H9 (cell line): ENCODE results near the gene RYR3. TPM values are rescaled to one million over a fixed set of nuclear protein-coding genes. Genes with fewer than 3 reads are reported as not detected.

Source experiments
- DNase-seq: peaks from one replicate; pipeline ENCODE4 v3.0.0-alpha.2; 2017
- H2AFZ ChIP-seq: one replicate; pipeline ENCODE4 v1.6.1; 2013; ENCODE audit warnings: mild to moderate bottlenecking, low read length, control low read depth, moderate library complexity
- H2AK5ac ChIP-seq: 2 replicates; pipeline ENCODE4 v1.6.1; 2013; ENCODE audit warnings: low read length, control low read depth, mixed read lengths; ENCODE audit not compliant: insufficient read length
- H2BK120ac ChIP-seq: one replicate; pipeline ENCODE4 v1.6.1; 2013; ENCODE audit warnings: low read depth, mild to moderate bottlenecking, low read length, control low read depth, inconsistent platforms; ENCODE audit not compliant: poor library complexity, severe bottlenecking
- H2BK12ac ChIP-seq: 2 replicates; pipeline ENCODE4 v1.6.1; 2013; ENCODE audit warnings: low read length, control low read depth, mixed read lengths, low read depth; ENCODE audit not compliant: insufficient read length
- H2BK15ac ChIP-seq: 2 replicates; pipeline ENCODE4 v1.6.1; 2013; ENCODE audit warnings: low read depth, low read length, control low read depth
- H2BK20ac ChIP-seq: one replicate; pipeline ENCODE4 v1.6.1; 2013; ENCODE audit warnings: low read depth, mild to moderate bottlenecking, low read length, control low read depth, inconsistent platforms; ENCODE audit not compliant: poor library complexity, severe bottlenecking
- H2BK5ac ChIP-seq: 2 replicates; pipeline ENCODE4 v1.6.1; 2013; ENCODE audit warnings: low read length, control low read depth, mixed read lengths; ENCODE audit not compliant: insufficient read length
- H3K14ac ChIP-seq: 2 replicates; pipeline ENCODE4 v1.6.1; 2013; ENCODE audit warnings: low read length, control low read depth; ENCODE audit not compliant: insufficient read depth
- H3K18ac ChIP-seq: 2 replicates; pipeline ENCODE4 v1.6.1; 2013; ENCODE audit warnings: low read depth, mild to moderate bottlenecking, mixed read lengths, low read length, control low read depth; ENCODE audit not compliant: insufficient read length
- H3K23ac ChIP-seq: 2 replicates; pipeline ENCODE4 v1.6.1; 2013; ENCODE audit warnings: low read length, control low read depth, mixed read lengths, low read depth; ENCODE audit not compliant: insufficient read length
- H3K23me2 ChIP-seq: 2 replicates; pipeline ENCODE4 v1.6.1; 2013; ENCODE audit warnings: low read depth, mild to moderate bottlenecking, mixed read lengths, low read length, control low read depth; ENCODE audit not compliant: insufficient read length, poor library complexity, severe bottlenecking
- H3K27ac ChIP-seq: 2 replicates; pipeline ENCODE4 v1.5.1; 2013; ENCODE audit warnings: low read length, control low read depth, mixed read lengths, low read depth; ENCODE audit not compliant: insufficient read length
- H3K27me3 ChIP-seq: 2 replicates; pipeline ENCODE4 v1.6.1; 2013; ENCODE audit warnings: low read length, control low read depth, inconsistent platforms; ENCODE audit not compliant: insufficient read depth
- H3K4ac ChIP-seq: 2 replicates; pipeline ENCODE4 v1.6.1; 2013; ENCODE audit warnings: low read depth, mild to moderate bottlenecking, control low read depth, inconsistent platforms, low read length, moderate library complexity
- H3K4me1 ChIP-seq: 2 replicates; pipeline ENCODE4 v1.6.1; 2013; ENCODE audit warnings: low read length, control low read depth, inconsistent platforms; ENCODE audit not compliant: insufficient read depth
- H3K4me2 ChIP-seq: 2 replicates; pipeline ENCODE4 v1.6.1; 2013; ENCODE audit warnings: low read length, control low read depth, mixed read lengths; ENCODE audit not compliant: insufficient read length, insufficient read depth
- H3K56ac ChIP-seq: 2 replicates; pipeline ENCODE4 v1.6.1; 2013; ENCODE audit warnings: low read depth, mild to moderate bottlenecking, mixed read lengths, low read length, control low read depth; ENCODE audit not compliant: insufficient read length
- H3K79me1 ChIP-seq: 2 replicates; pipeline ENCODE4 v1.6.1; 2013; ENCODE audit warnings: low read depth, mild to moderate bottlenecking, moderate library complexity, low read length, control low read depth, inconsistent platforms; ENCODE audit not compliant: insufficient read depth, poor library complexity, severe bottlenecking
- H3K79me2 ChIP-seq: 2 replicates; pipeline ENCODE4 v1.6.1; 2013; ENCODE audit warnings: low read length, control low read depth, inconsistent platforms; ENCODE audit not compliant: insufficient read depth
- H3K9ac ChIP-seq: 2 replicates; pipeline ENCODE4 v1.6.1; 2013; ENCODE audit warnings: low read length, control low read depth, mixed read lengths; ENCODE audit not compliant: insufficient read length; ENCODE audit errors: extremely low read depth
- H3K9me3 ChIP-seq: one replicate; pipeline ENCODE4 v1.6.1; 2013; ENCODE audit warnings: low read depth, low read length, inconsistent platforms; ENCODE audit not compliant: control insufficient read depth
- H3T11ph ChIP-seq: one replicate; pipeline ENCODE4 v1.6.1; 2013; ENCODE audit warnings: mild to moderate bottlenecking, low read length, control low read depth, inconsistent platforms
- H4K20me1 ChIP-seq: one replicate; pipeline ENCODE4 v1.6.1; 2013; ENCODE audit not compliant: control insufficient read depth, insufficient read length, insufficient read depth
- H4K5ac ChIP-seq: 2 replicates; pipeline ENCODE4 v1.6.1; 2013; ENCODE audit warnings: low read depth, mild to moderate bottlenecking, mixed read lengths, low read length, control low read depth; ENCODE audit not compliant: insufficient read length
- H4K8ac ChIP-seq: replicated peaks from 2 replicates; pipeline ENCODE4 v1.6.1; 2013; ENCODE audit warnings: low read length, control low read depth, mixed read lengths, low read depth; ENCODE audit not compliant: insufficient read length
- H4K91ac ChIP-seq: 2 replicates; pipeline ENCODE4 v1.6.1; 2013; ENCODE audit warnings: low read depth, mild to moderate bottlenecking, moderate library complexity, mixed read lengths, low read length, control low read depth; ENCODE audit not compliant: insufficient read length
- H3K27ac Mint-ChIP-seq, 3 experiments: 2 replicates in 2 of 3; 3 replicates in 1 of 3; pipeline ENCODE4 v1.8.0; 2020 to 2021; ENCODE audit warnings: mixed read lengths in 3 of 3, mild to moderate bottlenecking in 1 of 3, moderate library complexity in 1 of 3
- H3K27me3 Mint-ChIP-seq: 2 replicates; pipeline ENCODE4 v1.8.0; 2021; ENCODE audit warnings: low read depth, mild to moderate bottlenecking, moderate library complexity, mixed read lengths
- H3K36me3 Mint-ChIP-seq, 3 experiments: 2 replicates in 2 of 3; 3 replicates in 1 of 3; pipeline ENCODE4 v1.8.0; 2020 to 2021; ENCODE audit warnings: low read depth in 3 of 3, mixed read lengths in 3 of 3; ENCODE audit not compliant: insufficient read depth in 1 of 3
- H3K4me1 Mint-ChIP-seq, 2 experiments: 2 replicates each; pipeline ENCODE4 v1.8.0; 2020; ENCODE audit warnings: mixed read lengths in 2 of 2
- H3K4me3 Mint-ChIP-seq, 2 experiments: 2 replicates in 1 of 2; 3 replicates in 1 of 2; pipeline ENCODE4 v1.8.0; 2020 to 2021; ENCODE audit warnings: mild to moderate bottlenecking in 2 of 2, mixed read lengths in 2 of 2, moderate library complexity in 1 of 2
- H3K9me3 Mint-ChIP-seq, 2 experiments: 2 replicates in 1 of 2; 3 replicates in 1 of 2; pipeline ENCODE4 v1.8.0; 2020; ENCODE audit warnings: mild to moderate bottlenecking in 2 of 2, mixed read lengths in 2 of 2, moderate library complexity in 1 of 2
- WGBS: extraction: QIAGEN DNeasy Blood & Tissue Kit; methylation state at CpG from one replicate; pipeline ENCODE4 v1.1.7; 2013; ENCODE audit warnings: missing lambda C conversion rate, low lambda C conversion rate, mixed read lengths; ENCODE audit not compliant: insufficient read length; ENCODE audit errors: extremely low coverage; 5-methylcytosine and 5-hydroxymethylcytosine counted together
- total RNA-seq: library from RNA; stranded (reverse); gene quantifications from 2 replicates; pipeline ENCODE4 v1.2.1, GENCODE V29; 2021
- TF ChIP-seq, protein P1 (sequence below): fragments of 200-600 bp; sonication (generic); conservative IDR thresholded peaks from 3 replicates; pipeline ENCODE4 v1.8.0; 2021; ENCODE audit warnings: antibody characterized with exemption, mild to moderate bottlenecking

RYR3 gene
- total RNA-seq, 1 experiment from 2014 or later: 0.85 TPM

DNA sequence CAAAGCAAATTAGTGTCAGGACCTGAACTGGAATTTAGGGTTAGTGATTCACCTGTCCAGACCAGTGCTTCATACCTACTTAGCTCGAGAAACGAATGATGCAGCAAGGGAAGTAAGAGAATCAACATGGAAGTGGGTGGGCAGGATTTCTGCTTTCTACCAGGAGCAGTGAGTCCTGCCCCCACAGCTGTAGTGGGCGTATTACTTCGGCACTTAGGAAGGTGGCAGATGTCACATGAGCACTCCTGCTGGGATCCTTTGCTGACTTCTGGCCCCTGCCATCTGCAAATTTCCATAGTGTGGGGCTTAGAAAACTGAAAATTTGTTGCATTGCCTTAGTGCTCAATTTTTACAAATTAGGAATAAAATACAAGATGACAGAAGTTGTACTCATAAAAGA, 31.2 kb downstream of the RYR3 start:
- H3K4me3 Mint-ChIP-seq: no peak overlapping the region
- Histone ChIP-seq H3K79me2 (no peaks in the 10 kb centered on the region), H3K56ac (no peak overlapping the region)

More for the DNA sequence above, 31.2 kb downstream of the RYR3 start:
- Histone ChIP-seq H2BK15ac (no peak overlapping the region), H3K4ac (no peak overlapping the region), H3K18ac (no peak overlapping the region), H3K23me2 (no peaks in the 10 kb centered on the region), H3K9ac (no peak overlapping the region), H4K8ac (no peak overlapping the region), H4K91ac (no peak overlapping the region), H3K27me3 (no peaks in the 10 kb centered on the region), H3K79me1 (no peaks in the 10 kb centered on the region), H3K27ac (no peak overlapping the region), H3K23ac (no peak overlapping the region), H3K9me3 (no peaks in the 10 kb centered on the region), H2BK12ac (no peak overlapping the region), H2BK5ac (no peak overlapping the region), H2AK5ac (no peak overlapping the region), H3K4me2 (no peak overlapping the region), H4K5ac (no peak overlapping the region), H3K4me1 (no peaks in the 10 kb centered on the region), H3T11ph (no peak overlapping the region), H3K14ac (no peak overlapping the region), H2AFZ (no peak overlapping the region), H4K20me1 (no peaks in the 10 kb centered on the region), H2BK20ac (no peak overlapping the region), H2BK120ac (no peak overlapping the region)
- Mint-ChIP-seq H3K27me3 (no peaks in the 10 kb centered on the region; the same call in 1 of the 2 replicates), H3K27ac (no peak overlapping the region), H3K9me3 (peaks cover 0 to 2% of the 10 kb centered on the region in 2 experiments; a peak in 1 of 5 replicates), H3K4me1 (peaks cover 8% of the 10 kb centered on the region in 2 experiments), H3K36me3 (no peaks in the 10 kb centered on the region)
- TF ChIP-seq, protein P1, sequence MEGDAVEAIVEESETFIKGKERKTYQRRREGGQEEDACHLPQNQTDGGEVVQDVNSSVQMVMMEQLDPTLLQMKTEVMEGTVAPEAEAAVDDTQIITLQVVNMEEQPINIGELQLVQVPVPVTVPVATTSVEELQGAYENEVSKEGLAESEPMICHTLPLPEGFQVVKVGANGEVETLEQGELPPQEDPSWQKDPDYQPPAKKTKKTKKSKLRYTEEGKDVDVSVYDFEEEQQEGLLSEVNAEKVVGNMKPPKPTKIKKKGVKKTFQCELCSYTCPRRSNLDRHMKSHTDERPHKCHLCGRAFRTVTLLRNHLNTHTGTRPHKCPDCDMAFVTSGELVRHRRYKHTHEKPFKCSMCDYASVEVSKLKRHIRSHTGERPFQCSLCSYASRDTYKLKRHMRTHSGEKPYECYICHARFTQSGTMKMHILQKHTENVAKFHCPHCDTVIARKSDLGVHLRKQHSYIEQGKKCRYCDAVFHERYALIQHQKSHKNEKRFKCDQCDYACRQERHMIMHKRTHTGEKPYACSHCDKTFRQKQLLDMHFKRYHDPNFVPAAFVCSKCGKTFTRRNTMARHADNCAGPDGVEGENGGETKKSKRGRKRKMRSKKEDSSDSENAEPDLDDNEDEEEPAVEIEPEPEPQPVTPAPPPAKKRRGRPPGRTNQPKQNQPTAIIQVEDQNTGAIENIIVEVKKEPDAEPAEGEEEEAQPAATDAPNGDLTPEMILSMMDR: no peak
- no CpG with 5 or more reads among the region's 4 CpGs for WGBS
- DNase-seq: no peak
